ENCODE data around the gene LMBR1L.

LMBR1L gene

DNA sequence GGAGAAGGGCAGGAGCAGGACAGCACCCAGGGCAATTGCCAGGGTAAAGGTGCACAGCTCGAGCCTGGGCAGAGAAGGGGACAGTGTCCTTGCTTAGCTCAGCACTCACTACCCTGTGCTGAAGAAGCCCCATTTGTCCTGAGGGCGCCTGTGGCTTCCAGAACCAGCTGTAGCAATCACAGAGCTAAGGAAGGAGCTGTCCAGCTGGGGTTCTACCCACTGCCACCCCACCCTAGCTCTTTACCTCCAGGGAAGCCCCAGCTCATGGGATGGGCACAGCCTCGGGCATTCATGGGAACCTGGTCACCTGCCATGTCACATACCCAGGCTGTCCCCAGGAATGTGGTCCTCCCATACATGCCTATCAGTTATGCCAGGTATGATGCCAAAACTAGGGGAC is 5.8 kb downstream of the LMBR1L start:
- CTCF ChIA-PET: interaction anchor here (0.9 to 19.5 kb wide), 10 partner anchors 9 to 131 kb away, joined by 3 to 369 read pairs (median 7); partner anchors contain the start of genes DHH, RHEBL1 and TUBA1B
- POLR2A ChIA-PET: interaction anchor here (2.0 kb wide), 1 partner anchor 26 kb away, joined by 9 read pairs; the partner anchor contains the start of gene TUBA1B
- no peak for DNase-seq (ENCODE audit: extremely low spot score)

DNA sequence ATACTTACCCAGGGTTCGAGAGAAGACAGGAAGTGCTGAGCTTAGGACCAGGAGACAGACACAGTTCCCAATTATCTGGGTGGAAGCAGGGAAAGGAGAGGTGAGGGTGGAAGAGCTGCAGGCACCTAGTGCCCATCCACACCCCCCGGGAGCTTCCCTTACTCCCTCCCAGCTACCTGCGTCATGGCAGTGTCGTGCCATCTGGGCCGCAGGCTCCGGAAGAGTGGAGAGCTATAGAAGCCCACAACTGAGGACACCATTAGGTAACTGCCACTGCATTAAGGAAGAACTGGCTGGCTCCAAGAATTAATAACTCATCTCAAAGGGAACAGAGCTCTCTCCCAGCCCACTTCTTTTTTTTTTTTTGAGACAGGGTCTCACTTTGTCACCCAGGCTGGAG is 10.3 kb downstream of the LMBR1L start:
- ChIA-PET POLR2A (interaction anchor here (1.4 kb wide), 2 partner anchors 10 to 31 kb away, joined by 4 to 6 read pairs; partner anchors contain the start of genes LMBR1L and TUBA1B), CTCF (interaction anchor here (0.9 to 19.5 kb wide), 13 partner anchors 8 to 135 kb away, joined by 3 to 369 read pairs (median 4); partner anchors contain the start of genes KMT2D, LMBR1L, RHEBL1 and TUBA1B)
- DNase-seq (ENCODE audit: extremely low spot score): no peak
- TF ChIP-seq, protein P1, sequence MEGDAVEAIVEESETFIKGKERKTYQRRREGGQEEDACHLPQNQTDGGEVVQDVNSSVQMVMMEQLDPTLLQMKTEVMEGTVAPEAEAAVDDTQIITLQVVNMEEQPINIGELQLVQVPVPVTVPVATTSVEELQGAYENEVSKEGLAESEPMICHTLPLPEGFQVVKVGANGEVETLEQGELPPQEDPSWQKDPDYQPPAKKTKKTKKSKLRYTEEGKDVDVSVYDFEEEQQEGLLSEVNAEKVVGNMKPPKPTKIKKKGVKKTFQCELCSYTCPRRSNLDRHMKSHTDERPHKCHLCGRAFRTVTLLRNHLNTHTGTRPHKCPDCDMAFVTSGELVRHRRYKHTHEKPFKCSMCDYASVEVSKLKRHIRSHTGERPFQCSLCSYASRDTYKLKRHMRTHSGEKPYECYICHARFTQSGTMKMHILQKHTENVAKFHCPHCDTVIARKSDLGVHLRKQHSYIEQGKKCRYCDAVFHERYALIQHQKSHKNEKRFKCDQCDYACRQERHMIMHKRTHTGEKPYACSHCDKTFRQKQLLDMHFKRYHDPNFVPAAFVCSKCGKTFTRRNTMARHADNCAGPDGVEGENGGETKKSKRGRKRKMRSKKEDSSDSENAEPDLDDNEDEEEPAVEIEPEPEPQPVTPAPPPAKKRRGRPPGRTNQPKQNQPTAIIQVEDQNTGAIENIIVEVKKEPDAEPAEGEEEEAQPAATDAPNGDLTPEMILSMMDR (IDR thresholded peaks at IDR 0.05; ENCODE audit: control extremely low read depth, extremely low read depth, low read depth, missing control alignments): no peak

More for the DNA sequence above, 5.8 kb downstream of the LMBR1L start:
- TF ChIP-seq, protein P1 (IDR thresholded peaks at IDR 0.05; ENCODE audit: control extremely low read depth, extremely low read depth, low read depth, missing control alignments): no peak

DNA sequence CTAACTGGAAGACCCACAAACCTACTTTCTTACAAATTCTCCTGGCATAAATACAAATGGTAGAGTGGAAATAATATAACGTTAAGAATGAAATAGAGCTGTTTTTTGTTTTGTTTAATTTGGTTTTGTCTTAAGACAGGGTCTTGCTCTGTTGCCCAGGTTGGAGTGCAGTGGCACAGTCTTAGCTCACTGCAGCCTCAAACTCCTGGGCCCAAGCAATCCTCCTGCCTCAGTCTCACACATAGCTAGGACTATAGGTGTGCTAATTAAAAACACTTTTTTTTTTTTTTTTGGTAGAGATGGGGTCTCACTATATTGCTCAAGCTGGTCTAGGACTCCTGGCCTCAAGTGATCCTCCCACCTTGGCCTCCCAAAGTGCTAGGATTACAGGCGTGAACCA is 11.9 kb downstream of the LMBR1L start:
- TF ChIP-seq, protein P1 (IDR thresholded peaks at IDR 0.05; ENCODE audit: control extremely low read depth, extremely low read depth, low read depth, missing control alignments): no peak
- no peak for DNase-seq (ENCODE audit: extremely low spot score)
- ChIA-PET POLR2A (interaction anchor here (0.6 to 1.4 kb wide), 4 partner anchors 11 to 32 kb away, joined by 3 to 8 read pairs (median 4); partner anchors contain the start of gene TUBA1B), CTCF (interaction anchor here (0.7 to 19.5 kb wide), 23 partner anchors 9 to 406 kb away, joined by 3 to 369 read pairs (median 7); partner anchors contain the start of genes KMT2D, LMBR1L, RHEBL1 and TUBA1B)

DNA sequence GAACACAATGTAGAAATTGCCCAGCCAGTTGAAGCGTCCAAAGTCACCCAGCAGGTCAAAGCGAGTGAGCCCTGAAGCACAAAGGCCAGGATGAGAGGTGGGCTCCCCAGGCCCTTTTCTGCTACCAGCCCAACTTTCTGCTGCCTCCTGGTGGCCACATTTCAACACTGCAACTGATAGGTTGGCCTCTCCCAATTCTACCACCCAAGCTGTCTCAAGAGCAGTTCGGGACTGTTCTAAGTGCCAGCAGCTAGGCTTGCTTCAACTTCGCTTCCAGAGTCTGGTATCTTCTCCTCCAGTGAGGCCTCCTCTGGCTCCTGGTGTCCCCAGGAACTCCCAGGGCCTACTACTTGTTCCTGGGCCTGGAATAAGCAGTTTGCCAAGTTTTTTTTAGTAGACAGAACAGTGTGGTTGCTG is 12.6 kb downstream of the LMBR1L start:
- CTCF ChIA-PET: interaction anchor here (0.7 to 19.5 kb wide), 22 partner anchors 10 to 407 kb away, joined by 3 to 369 read pairs (median 7); partner anchors contain the start of genes KMT2D, LMBR1L, RHEBL1 and TUBA1B
- TF ChIP-seq, protein P1 (IDR thresholded peaks at IDR 0.05; ENCODE audit: control extremely low read depth, extremely low read depth, low read depth, missing control alignments): peak; percentile 72
- POLR2A ChIA-PET: interaction anchor here (0.8 kb wide), 2 partner anchors 12 to 33 kb away, joined by 5 to 8 read pairs; partner anchors contain the start of gene TUBA1B
- DNase-seq (ENCODE audit: extremely low spot score): peak; percentile 69

DNA sequence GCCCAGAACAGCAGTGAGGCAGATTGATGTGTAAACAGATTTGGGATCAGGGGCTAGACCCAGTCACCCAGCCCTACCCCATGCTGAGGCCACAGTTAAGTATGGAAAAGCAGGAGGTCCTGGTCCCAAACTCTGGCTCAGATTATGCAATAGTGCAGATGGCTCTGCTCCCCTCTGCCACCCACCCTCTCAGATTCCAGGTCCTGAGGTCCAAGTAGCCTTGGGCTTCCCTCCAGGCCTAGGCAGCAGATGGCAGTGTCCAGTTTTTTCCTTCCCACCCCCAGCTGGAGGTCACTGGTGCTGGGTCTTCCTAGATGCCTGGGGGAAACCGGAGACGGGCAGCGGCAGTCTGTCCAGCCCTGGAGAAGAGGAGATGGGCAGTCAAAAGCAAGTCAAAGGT is 13.3 kb downstream of the LMBR1L start:
- POLR2A ChIA-PET: no interaction called here

DNA sequence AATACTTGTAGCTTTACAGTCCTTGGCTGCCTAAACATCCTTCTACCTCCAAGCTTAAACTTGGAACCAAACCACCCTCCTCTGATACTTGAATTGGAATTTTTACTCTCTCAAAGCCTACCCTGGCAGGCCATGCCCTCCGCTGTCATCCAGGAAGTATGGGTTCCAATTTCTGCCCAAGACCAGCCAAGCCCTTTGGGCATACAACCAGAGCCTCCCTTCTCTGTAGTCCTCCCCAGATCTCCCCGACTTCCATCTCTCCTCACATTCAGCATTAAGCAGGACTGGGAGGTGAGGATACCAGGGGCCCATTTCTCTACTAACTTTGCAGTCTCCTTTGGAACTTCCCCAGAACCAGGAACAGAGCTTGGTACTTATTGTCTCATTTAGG is 15.7 kb downstream of the LMBR1L start:
- DNase-seq (ENCODE audit: extremely low spot score): no peak
- TF ChIP-seq, protein P1 (IDR thresholded peaks at IDR 0.05; ENCODE audit: control extremely low read depth, extremely low read depth, low read depth, missing control alignments): no peak
- POLR2A ChIA-PET: no interaction called here
- CTCF ChIA-PET: interaction anchor here (0.7 to 19.5 kb wide), 13 partner anchors 11 to 194 kb away, joined by 3 to 369 read pairs (median 4); partner anchors contain the start of genes LMBR1L, RHEBL1, TUBA1B and WNT1

More for the DNA sequence above, 13.3 kb downstream of the LMBR1L start:
- no peak for DNase-seq (ENCODE audit: extremely low spot score)
- TF ChIP-seq, protein P1 (IDR thresholded peaks at IDR 0.05; ENCODE audit: control extremely low read depth, extremely low read depth, low read depth, missing control alignments): no peak
- CTCF ChIA-PET: interaction anchor here (1.6 to 19.5 kb wide), 10 partner anchors 11 to 101 kb away, joined by 7 to 369 read pairs (median 8); partner anchors contain the start of genes LMBR1L, RHEBL1 and TUBA1B

Measured in GM10248 (cell line).